HG03575 (cell line): Measurements from ENCODE around the gene SGSM1.
"Not testable (repeated sequence)": the region's sequence is repeated elsewhere in the genome, so short reads cannot be mapped to it uniquely, and the experiment has no call there.

ENCODE experiments used
- ATAC-seq: cut with Tn5 transposase; IDR thresholded peaks from one replicate; pipeline ENCODE4 v1.9.1; 2021; ENCODE audit not compliant: unreplicated experiment, insufficient number of reproducible peaks, low FRiP score; ENCODE audit errors: extremely low read depth

Gene SGSM1

DNA sequence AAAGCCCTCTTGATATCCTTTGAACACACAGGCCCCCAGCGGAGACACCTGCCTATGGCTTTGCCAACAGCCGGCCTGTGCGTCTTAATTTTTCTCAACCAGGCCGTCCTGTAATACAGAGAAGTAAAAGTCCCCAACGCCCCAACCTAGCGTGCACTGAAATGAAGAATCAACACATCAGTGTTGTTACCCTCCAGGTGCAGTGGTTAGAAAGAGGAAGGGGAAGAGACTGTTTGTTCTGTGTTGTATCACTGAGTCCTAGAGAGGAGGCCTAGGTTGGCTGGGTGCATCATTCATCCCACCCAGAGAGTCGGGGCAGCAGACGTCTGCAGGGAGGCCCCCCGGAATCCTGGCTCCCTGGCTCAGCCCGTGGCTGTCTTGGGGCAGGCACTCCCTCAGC, 25.7 kb downstream of the SGSM1 start:
- no peak for ATAC-seq

DNA sequence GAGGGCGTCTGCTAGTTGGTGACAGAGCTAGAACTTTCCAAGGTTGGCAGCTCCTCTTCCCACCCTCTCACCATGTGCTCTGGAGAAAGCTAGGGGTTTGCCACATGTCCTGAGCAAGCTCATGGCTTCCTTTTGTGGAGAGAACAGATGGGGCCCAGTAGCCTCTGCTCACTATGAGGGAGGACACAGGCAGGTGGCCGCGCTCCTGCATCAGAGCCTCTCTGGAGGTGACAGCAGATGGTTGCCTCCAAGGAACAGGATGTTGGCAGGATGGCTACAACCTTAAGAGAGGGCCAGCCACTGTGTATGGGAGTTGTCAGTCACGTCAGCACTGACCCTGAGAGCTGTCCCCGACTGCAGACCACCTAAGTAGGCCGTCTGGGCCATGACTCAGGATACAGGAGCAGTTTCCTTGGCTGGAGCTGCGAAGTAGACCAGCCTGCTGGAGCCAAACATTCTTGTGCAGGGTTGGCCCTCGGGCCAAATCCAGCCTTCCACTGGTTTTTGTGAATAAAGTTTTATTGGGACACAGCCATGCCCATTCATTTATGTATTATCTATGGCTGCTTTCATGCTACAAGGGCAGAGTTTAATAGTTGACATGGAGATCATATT, 28.0 kb downstream of the SGSM1 start:
- ATAC-seq, result no peak

DNA sequence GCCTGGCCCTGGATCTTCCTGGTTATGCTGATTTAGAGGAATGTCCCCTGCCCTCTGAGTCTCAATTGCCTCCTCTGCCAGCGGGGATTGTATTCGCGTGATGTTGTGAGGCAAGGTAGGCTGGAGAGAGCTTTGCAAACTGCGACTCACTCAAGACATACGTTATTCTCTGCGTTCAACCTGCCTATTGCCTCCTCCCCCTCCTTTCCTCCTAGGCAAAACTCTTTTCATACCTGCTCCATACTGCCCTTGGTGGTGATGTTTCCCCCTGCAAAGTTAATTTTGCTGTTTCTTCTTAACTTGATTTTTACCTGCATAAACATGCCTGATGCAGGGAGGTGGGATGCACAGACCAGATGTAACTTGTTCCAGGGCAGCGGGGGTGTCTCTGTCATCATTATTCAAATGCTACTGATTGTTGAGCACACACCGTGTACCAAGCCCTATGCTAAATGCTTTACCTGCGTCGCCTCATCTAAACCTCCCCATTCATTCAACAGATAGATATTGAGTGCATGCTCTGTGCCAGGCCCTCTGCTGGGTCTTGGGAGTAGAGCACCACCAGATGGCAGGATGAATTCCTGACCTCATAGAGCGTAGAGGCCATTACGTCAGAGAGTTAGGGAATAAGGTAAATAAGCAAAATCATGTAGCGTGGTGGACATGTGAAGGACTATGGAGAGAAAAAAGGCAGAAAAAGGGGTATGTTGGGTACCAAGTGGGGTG, 29.0 kb downstream of the SGSM1 start:
- ATAC-seq, result no peak

DNA sequence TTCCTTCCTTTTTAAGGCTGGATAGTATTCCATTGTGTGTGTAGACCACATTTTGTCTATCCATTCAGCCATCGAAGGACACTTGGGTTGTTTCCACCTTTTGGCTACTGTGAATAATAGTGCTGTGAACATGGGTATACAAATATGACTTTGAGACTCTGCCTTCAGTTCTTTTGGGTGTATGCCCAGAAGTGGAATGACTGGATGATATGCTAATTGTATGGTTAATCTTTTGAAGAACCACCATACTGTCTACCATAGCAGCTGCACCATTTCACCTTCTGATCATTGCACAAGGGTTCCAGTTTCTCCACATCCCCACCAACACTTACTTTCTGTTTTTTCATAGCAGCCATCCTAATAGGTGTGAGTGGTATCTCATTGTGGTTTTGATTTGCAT, 30.3 kb downstream of the SGSM1 start:
- no peak for ATAC-seq

DNA sequence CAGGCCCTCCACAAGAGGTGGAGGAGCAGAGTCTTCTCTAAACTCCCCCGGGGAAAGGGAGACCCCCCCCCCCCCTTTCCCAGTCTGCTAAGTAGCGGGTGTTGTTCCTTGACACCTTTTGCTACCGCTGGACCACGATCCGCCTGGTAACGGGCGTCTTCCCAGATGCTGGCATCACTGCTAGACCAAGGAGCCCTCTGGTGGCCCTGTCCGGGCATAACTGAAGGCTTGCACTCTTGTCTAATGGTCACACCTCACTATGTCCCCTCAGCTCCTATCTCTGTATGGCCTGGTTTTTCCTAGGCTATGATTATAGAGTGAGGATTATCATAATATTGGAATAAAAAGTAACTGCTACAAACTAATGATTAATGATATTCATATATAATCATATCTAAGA, 31.5 kb downstream of the SGSM1 start:
- ATAC-seq, result not testable (repeated sequence)

DNA sequence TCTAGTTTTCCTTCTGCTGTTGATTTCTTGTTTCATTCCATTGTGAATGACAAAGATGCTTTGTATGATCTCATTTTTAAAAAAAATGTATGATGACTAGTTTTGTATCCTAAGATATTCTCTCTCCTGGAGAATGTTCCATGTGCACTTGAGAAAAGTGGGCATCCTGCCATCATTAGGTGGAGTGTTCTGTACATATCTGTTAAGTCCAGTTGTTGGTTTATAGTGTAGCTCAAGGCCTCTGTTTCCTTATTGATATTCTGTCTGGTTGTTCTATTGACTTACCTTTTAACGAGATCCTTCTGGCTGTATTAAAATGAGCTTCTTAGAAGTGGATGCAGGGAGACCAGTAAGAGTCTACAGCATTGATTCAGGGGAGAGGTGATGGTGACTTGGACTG, 35.2 kb downstream of the SGSM1 start:
- no peak for ATAC-seq

DNA sequence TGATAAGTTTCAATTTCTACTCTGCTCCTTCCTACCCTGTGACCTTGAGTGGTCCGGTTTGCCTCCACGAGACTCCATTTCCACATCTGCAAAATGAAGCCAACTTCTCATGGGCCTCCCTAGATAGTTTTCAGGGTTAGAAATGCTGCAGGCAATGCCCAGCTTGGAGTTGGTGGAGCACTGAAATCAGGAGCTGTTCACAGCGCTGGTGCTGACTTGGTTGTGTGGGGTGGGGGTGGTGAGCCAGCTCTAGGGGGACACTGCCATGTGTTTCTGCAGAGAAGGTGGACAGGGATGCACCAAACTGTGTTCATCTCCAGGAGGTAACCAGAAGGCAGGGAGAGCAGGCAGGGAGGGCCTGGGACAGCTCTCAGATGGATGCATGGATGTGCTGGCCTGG, 37.0 kb downstream of the SGSM1 start:
- ATAC-seq, result no peak

DNA sequence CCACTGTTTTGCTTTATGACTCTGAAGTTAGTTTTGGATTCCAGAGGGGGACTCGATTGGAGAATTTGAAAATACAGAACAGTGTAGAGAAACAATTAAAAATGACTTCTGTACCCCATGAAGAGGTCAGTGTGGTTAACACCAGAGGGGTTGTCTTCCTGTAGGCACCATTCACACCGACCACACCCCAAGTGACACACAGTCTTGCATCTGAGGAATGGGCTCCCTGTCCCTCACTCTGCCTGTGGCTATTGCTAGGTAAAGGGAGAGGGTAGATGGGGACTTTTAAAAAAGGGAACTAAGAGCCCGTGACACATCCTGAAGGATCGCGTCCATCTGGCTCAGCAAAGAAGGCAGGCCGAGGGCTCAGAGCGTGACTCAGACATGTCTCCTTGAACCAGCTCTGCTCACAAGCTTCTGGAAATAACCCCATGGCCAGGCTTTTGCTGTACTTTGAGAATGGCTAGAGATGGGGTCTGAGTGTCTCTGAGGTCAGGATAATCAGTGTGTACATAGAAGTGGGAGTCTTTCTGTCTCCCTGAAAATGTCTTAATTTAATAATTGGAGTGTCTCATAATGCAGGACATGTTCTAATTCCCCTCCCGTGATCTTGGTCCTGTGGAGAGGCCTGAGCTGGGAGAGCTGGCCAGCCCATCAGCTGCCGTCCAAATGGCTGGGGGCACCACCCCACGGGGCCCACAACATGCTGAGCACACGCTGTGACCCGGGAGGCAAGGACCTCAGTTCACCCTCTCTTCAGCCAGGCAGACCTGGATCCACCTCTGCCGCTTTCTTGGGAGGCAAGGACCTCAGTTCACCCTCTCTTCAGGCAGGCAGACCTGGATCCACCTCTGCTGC, 39.3 kb downstream of the SGSM1 start:
- ATAC-seq, result no peak

DNA sequence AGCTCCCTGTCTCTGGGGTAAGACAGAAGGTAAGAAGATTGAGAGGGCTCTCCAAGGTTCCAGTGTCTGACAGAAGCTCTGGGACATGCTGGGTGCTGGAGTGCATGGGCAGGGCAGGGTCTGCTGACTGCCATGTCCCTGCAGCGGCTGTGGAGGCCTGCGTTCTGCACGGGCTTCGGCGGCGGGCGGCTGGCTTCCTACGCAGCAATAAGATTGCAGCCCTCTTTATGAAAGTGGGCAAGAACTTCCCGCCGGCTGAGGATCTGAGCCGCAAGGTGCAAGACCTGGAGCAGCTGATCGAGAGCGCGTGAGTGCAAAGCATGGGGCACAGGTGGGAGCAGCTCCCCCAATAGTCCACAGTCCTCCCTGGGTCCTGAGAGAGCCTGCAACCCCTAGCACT, 41.5 kb downstream of the SGSM1 start:
- ATAC-seq, result no peak

DNA sequence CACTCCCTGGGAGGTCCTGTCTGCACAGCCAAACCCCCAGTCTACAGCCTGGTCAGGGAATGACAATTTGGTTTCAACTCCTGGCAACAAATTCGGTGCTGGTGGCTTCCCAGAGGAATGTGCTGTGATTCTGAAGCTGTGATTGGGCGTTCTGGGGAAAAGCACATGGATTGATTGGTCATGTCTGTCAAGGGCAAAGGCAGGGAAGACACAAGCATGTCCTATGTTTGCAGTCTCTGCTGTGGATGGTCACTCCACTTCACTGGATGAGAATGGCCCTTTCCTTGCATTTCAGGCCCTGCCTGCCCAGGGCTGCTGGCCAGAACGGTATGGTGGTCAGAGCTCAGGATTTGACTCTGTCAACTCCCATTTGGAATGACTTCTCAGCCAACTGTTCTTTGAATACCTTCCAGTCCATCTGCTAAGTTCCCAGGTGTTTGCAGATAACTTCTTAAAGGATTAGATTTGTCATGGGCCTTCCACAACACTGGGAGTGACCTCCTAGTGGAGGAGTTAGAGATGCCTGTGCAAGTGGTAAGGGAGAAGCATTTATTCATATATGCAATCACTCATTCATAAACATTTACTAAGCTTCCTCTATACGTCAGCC, 42.7 kb downstream of the SGSM1 start:
- ATAC-seq, result no peak

DNA sequence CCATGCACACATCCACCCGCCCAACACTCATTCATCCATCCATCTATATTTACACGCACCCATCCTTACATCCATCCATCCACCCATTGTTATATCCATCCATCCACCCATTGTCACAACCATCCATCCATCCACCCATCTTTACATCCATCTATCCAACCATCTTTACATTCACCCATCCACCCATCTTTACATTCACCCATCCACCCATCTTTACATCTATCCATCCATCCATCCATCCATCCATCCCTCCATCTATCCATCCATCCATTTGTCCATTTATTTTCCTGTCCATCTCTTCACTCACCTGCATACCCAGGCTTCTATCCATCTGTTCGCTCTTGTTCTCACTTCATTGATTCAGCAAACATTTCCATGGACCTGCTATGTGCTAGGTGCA, 49.8 kb downstream of the SGSM1 start:
- ATAC-seq, result no peak

DNA sequence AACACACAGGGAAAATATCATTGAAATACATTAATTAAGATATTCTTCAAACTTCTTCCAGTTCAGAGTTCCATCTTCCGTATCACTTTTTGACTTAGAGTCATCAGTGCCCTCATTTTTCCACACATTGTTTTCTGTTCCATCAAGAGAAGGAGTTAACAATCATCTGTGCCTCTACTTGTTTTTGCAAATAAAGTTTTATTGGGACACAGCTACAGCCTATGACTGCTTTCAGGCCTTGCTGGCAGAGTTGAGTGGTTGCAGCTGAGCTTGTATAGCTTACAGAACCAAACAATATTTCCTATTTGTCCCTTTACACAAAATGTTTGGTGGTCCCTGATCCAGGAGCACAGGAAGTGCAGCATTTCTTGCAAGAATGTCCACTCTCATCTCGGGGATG, 51.6 kb downstream of the SGSM1 start:
- no peak for ATAC-seq

DNA sequence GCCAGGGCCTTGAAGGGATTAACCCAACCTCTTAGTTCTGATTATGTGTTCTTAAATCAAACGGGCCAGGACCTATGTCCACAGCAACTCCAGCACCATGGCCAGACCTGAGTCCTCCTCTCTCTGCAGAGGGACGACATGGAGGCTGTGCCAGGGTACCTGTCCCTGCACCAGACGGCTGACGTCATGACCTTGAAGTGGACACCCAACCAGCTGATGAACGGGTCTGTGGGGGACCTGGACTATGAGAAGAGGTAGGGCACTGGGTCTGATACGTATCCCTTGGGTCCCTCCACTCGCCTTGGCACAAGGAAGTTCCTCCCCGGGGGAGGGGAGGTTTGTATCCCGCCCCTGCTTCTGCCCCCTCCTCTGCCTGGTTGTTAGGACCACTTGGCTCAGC, 53.6 kb downstream of the SGSM1 start:
- no peak for ATAC-seq

DNA sequence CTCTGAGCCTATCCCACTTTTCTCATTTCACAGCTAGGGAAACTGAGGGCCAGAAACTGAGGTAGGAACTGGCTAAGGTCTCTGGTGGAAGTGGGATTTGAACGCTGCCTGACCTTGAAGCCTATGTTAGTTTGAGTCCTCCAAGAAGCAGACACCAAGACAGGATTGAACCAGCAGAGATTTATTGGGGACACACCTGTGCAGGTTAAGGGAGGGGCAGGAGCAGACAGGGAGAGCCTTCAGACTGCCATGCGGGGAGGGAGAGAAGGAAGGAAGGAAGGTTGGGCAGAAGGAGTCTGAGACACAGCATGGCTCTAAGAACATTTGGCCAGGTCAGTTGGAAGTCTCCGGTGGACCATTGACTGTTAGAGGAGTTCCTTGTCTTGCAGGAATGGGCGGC, 59.5 kb downstream of the SGSM1 start:
- ATAC-seq, result no peak

DNA sequence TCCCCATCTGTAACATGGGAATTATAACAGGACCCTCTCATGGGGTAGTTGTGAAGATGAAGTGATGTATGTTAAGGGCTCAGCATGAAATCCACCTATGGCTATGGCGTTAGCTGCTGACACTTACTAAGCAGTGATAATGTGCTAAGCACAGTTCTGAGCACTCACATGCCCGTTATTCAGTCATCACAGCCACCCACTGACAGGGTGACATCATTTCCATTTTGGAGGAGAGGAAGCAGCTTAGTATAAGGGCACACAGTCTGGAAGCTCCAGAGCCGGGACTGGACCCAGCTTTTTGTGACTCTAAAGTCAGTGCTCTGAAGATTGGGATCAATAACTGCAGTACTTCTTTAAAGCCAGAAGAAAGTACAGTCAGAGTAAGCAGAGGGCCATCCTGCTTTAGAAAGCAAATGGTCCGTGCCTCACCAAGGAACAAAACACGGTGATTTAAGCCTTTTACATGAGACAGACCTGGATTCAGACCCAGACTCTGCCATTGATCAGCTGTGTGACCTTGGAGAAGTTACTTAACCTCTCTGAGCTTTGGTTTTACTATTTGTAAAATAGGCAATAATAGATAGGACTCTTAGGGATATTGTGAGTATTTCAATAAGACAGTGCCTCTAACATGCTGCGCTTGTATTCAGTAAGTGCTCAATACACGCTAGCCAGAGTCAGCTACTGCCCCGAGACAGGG, 61.5 kb downstream of the SGSM1 start:
- no peak for ATAC-seq

DNA sequence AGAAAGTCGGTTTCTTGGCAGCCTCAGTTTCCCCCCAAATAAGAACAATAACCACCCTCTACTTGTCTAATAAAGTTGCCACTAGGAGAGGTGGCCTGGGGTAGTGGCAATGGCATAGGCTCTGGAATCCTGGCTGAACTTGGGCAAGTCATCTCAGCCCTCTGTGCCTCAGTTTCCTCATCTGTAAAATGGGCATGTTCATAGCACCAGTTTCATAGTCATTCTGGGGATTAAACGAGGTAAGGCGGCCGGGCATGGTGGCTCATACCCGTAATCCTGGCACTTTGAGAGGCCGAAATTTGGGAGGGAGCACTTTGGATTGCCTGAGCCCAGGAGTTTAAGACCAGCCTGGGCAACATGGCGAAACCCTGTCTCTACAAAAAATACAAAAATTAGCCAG, 63.0 kb downstream of the SGSM1 start:
- no peak for ATAC-seq

DNA sequence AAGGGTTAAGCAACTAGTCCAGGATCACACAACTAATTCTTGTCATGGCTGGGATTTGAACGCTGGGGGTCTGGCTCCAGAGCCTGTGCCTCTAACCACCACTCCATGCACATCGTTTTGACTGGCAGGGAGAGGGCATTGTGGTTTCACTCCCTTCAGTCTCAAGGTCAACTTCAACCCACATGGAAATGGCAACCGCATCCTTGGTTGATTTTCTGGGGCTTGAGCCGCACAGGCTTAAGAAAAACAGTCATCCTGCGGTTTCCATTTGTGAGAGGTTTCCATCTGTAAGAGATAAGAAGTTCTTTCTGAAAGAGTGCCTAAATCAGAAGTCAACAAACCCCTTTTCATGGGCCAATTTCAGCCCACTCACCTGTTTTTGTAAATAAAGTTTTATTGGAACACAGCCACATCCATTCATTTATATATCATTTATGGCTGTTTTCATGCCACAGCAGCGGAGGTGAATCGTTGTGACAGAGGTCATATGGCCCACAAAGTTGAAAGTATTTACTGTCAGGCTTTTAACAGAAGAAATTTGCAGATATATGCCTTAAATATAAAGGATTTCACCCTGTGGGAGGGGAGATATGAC, 65.7 kb downstream of the SGSM1 start:
- no peak for ATAC-seq

DNA sequence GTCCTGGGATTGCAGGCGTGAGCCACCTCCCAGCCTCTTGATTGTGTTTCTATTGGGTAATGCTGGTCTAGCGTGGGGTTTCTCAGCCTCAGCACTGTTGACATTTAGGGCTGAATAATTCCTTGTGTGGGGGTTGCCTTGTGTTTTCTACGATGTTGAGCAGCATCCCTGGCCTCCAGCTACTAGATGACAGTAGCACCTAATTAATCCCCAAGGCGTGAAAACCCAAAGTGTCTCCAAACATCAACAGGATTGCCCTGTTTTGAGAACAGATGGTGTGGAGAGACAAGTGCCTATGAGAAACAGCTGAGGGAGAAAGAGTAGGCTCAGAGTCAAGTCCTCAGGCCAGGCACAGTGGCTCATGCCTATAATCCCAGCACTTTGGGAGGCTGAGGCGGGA, 67.2 kb downstream of the SGSM1 start:
- ATAC-seq, result no peak
